ENCODE results near the gene B3GNT9. TPM values are rescaled to one million over a fixed set of nuclear protein-coding genes. Genes with fewer than 3 reads are reported as not detected.
A peak's percentile ranks its signal among the peaks of the same experiment; 100 is the strongest.

The B3GNT9 gene
- total RNA-seq, 4 donors from 2014 or later: 52.0 to 103 (median 85.7) TPM

- Histone ChIP-seq H3K9me3 (no peaks in the 10 kb centered on the region), H3K4me3 (replicated peaks in 1 of 3) (no peak overlapping the region), H3K4me1 (peaks cover 27 to 42% of the 10 kb centered on the region in 2 donors), H3K27ac (no peak overlapping the region), H3K27me3 (no peaks in the 10 kb centered on the region), H3K36me3 (no peaks in the 10 kb centered on the region)
- no peak for DNase-seq
- TF ChIP-seq CTCF (IDR thresholded peaks at IDR 0.05): no peak
- TF ChIP-seq POLR2A (IDR thresholded peaks at IDR 0.05): no peak
- intact Hi-C loops (cut with DNase I): loop anchor here (10.0 kb wide), 1 partner anchor 46 kb away; the partner anchor contains the start of genes B3GNT9, FBXL8 and TRADD
- WGBS, 2 donors: 96 to 97% methylated on average over 6 of the region's 6 CpGs
Measured at GRCh38 chr16:67108489-67108888, 42.3 kb downstream of the B3GNT9 start.

- Histone ChIP-seq H3K36me3 (no peaks in the 10 kb centered on the region), H3K4me1 (peaks cover 21 to 34% of the 10 kb centered on the region in 2 donors), H3K27me3 (no peaks in the 10 kb centered on the region), H3K27ac (no peak overlapping the region), H3K4me3 (replicated peaks in 1 of 3) (no peak overlapping the region), H3K9me3 (no peaks in the 10 kb centered on the region)
- DNase-seq: no peak
- TF ChIP-seq POLR2A (IDR thresholded peaks at IDR 0.05): no peak
- TF ChIP-seq CTCF (IDR thresholded peaks at IDR 0.05): no peak
- intact Hi-C loops (cut with DNase I): loop anchor here (10.0 kb wide), 1 partner anchor 49 kb away; the partner anchor contains the start of genes B3GNT9, FBXL8 and TRADD
- WGBS, 2 donors: 65 to 67% methylated on average over 5 of the region's 5 CpGs
Measured at GRCh38 chr16:67105881-67106280, 44.9 kb downstream of the B3GNT9 start.

- no peaks in the 10 kb centered on the region for H3K9me3 ChIP-seq
- H3K27me3 ChIP-seq: no peaks in the 10 kb centered on the region
- TF ChIP-seq CTCF (IDR thresholded peaks at IDR 0.05): no peak
- 76 to 77% methylated on average over 2 of the region's 2 CpGs for WGBS, 2 donors
- H3K4me1 ChIP-seq: peaks cover 14 to 27% of the 10 kb centered on the region in 2 donors
- H3K36me3 ChIP-seq: no peaks in the 10 kb centered on the region
- H3K4me3 ChIP-seq (replicated peaks in 1 of 3): no peak overlapping the region
- peak overlapping the region in 2 of 3 donors; percentile 11 to 46 for H3K27ac ChIP-seq
- no peak for DNase-seq
- intact Hi-C loops (cut with DNase I): loop anchor here (10.0 kb wide), 1 partner anchor 50 kb away; the partner anchor contains the start of genes B3GNT9, FBXL8 and TRADD
Measured at GRCh38 chr16:67105246-67105645, 45.6 kb downstream of the B3GNT9 start.

GRCh38 chr16:67104845-67105244 is 46.0 kb downstream of the B3GNT9 start:
- no peaks in the 10 kb centered on the region for H3K36me3 ChIP-seq
- no peak for TF ChIP-seq POLR2A (IDR thresholded peaks at IDR 0.05)
- no peak for TF ChIP-seq CTCF (IDR thresholded peaks at IDR 0.05)
- intact Hi-C loops (cut with DNase I): loop anchor here (10.0 kb wide), 1 partner anchor 50 kb away; the partner anchor contains the start of genes B3GNT9, FBXL8 and TRADD
- DNase-seq: peak; percentile 59 to 65
- H3K27me3 ChIP-seq: no peaks in the 10 kb centered on the region
- H3K4me3 ChIP-seq (replicated peaks in 1 of 3): no peak overlapping the region
- peaks cover 13 to 27% of the 10 kb centered on the region in 2 donors for H3K4me1 ChIP-seq
- peak overlapping the region in 2 of 3 donors; percentile 35 to 46 for H3K27ac ChIP-seq
- whole genome bisulfite sequencing, 2 donors: 79 to 82% methylated on average over 6 of the region's 6 CpGs
- H3K9me3 ChIP-seq: no peaks in the 10 kb centered on the region

- 47 to 49% methylated on average over 4 of the region's 4 CpGs for WGBS, 2 donors
- peak overlapping the region in 1 of 3 donors; percentile 35 for H3K27ac ChIP-seq
- peak; percentile 70 to 74 for DNase-seq
- peaks cover 10 to 24% of the 10 kb centered on the region in 2 donors for H3K4me1 ChIP-seq
- intact Hi-C loops (cut with DNase I): loop anchor here (10.0 kb wide), 1 partner anchor 51 kb away; the partner anchor contains the start of genes B3GNT9, FBXL8 and TRADD
- TF ChIP-seq CTCF (IDR thresholded peaks at IDR 0.05) (peak in 4 of 6 experiments; percentile 20 to 63 (median 50)), POLR2A (IDR thresholded peaks at IDR 0.05) (no peak)
- H3K27me3 ChIP-seq: no peaks in the 10 kb centered on the region
- no peaks in the 10 kb centered on the region for H3K9me3 ChIP-seq
- no peaks in the 10 kb centered on the region for H3K36me3 ChIP-seq
- no peak overlapping the region for H3K4me3 ChIP-seq (replicated peaks in 1 of 3)
Measured at GRCh38 chr16:67104061-67104460, 46.7 kb downstream of the B3GNT9 start.
